Measurements from ENCODE around the gene FBXL16.

The FBXL16 gene

DNA sequence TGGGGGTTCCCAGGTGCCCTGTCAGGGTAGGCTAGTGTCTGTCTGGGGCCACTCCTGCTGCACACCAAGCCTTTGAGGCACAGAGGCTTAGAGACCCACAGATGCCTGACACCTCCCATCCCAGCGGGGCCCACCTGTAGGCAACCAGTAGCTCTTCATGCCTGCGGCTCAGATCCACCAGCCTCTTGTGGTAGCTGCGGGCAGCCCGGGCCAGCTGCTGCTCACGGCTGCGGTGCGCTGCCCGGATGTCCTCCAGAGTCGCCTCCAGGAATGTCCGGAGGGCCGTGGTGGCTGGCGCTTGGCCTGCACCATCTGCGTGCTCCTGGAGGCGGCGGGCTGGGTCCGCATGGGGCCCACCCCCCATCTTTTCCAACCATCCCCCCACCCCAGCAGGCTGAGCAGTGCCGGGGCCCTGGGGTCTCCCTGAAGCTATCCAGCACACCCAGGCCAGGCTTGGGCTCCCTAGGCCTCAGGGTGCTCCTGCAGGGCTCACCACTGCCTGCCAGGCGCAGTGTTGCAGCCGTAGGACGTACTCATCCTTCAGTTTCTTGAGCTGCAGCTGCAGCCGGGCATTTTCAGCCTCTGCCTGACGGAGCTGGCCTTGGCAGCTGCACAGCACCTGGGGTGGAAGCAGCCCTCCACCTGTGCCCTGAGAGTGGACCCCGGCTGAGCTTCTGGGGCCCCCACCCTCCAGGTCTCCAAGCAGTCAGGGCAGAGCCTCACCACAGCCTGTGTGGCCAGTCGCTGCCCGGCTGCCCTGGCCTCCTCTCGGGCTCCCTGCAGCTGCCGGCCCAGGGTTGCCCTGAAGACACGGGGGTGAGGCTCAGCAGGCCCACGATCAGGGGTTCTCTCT lies 18.8 kb upstream of the FBXL16 start:
- TF ChIP-seq CTCF (IDR thresholded peaks at IDR 0.05; ENCODE audit: low read depth, low read length) = no peak
- H3K4me3 ChIP-seq (ENCODE audit: low read depth, low read length) = no peak overlapping the region

DNA sequence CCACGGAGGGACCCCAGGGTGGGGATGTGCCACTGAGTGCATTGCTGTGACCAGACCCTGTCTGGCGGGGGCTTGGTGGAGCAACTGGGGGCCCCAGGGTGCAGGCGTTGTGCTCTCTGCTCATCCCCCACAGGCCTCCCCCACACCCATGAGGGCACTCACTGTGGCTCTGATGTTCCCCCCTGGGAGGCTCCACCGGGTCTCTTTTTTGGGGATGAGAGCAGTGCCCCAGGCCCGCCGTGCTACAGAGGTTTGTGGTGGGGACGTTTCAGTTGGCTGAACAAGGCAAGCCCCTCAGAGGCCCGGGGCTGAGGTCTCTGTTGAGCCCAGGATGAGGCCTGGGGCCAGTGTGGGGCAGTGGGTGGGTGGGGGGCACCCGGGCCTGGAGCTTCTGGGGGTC lies 18.1 kb upstream of the FBXL16 start:
- no peak overlapping the region for H3K4me3 ChIP-seq (ENCODE audit: low read depth, low read length)
- no peak for TF ChIP-seq CTCF (IDR thresholded peaks at IDR 0.05; ENCODE audit: low read depth, low read length)

DNA sequence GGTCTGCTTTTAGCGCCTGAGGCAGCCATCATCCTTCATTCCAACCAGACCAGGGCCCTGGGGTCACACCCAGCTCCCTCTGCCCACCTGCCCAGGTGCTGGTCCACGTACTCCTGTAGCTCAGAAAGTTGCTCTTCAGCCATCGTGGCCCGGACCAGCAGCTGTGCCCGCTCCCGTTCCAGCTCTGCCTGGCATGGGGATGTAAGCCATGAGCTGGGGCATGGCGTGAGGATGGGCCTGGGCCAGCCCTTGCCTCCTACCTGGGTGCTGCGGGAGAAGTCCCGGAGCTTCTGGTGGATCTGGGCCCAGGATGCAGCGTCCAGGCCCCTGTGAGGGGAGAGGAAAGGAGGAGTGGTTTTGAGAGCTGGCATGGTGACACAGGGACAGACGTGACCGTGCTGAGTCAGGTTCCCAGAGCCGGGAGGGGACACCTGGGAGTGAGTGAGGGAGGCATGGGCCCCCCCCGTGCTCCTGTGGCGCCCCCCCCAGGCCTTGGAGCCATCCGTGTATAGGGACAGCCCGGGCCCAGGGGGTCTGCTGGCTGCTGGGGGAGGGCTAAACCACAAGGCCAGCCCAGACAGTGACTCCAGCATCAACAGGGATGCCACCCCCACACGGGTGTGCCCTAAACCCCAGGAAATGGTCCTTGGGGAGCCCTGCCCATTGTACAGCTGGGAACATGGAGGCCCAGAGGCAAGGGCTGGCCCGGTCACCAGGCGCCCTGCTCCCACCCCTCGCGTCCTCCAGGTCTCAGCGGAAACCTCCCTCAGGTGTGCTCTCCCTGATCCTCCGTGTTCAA lies 17.4 kb upstream of the FBXL16 start:
- TF ChIP-seq CTCF (IDR thresholded peaks at IDR 0.05; ENCODE audit: low read depth, low read length) = no peak
- H3K4me3 ChIP-seq (ENCODE audit: low read depth, low read length) = no peak overlapping the region

DNA sequence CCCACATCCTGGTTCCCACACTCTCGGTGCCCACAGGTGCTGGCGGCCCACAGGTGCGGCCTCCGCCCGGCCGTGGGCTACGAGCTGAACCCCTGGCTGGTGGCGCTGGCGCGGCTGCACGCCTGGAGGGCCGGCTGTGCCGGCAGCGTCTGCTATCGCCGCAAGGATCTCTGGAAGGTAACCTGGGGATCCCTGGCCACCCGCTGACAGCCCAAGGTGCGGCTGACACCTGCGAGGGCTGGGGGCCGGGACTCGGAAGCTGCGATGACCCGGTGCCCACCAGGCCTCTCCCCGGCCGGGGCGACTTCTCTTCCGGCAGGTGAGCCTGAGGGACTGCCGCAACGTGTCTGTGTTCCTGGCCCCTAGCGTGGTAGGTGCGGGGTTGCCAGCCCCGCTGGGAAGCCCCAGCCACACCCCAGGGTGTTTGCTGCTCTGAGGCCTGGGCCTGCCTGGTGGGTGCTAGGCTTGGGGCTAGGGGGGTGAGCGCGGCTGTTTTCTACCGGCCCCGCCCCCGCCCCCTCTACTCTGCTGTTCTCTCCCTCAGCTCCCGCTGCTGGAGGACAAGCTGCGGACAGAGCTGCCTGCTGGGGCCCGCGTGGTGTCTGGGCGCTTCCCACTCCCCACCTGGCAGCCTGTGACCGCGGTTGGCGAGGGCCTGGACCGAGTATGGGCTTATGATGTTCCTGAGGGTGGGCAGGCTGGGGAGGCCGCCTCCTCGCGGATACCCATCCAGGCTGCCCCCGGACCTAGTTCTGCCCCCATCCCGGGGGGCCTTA lies 16.4 kb upstream of the FBXL16 start:
- peak overlapping the region; percentile 77 for H3K4me3 ChIP-seq (ENCODE audit: low read depth, low read length)
- no peak for TF ChIP-seq CTCF (IDR thresholded peaks at IDR 0.05; ENCODE audit: low read depth, low read length)

- peak within 1 kb of the TSS; percentile 77 for H3K4me3 ChIP-seq (ENCODE audit: low read depth, low read length)
- no peak for TF ChIP-seq CTCF (IDR thresholded peaks at IDR 0.05; ENCODE audit: low read depth, low read length)
Observed at GRCh38 chr16:720990-721764, 15.6 kb upstream of the FBXL16 start, which contains the start of gene ANTKMT. TSS of gene ANTKMT (plus strand) at chr16:721146. CDS start at chr16:721275, 129 bp downstream.

GRCh38 chr16:720447-720989 lies 14.9 kb upstream of the FBXL16 start:
- H3K4me3 ChIP-seq (ENCODE audit: low read depth, low read length) = peak overlapping the region; percentile 77
- TF ChIP-seq CTCF (IDR thresholded peaks at IDR 0.05; ENCODE audit: low read depth, low read length) = 0 out of 2 replicates have a peak, but pooled peaks have one; percentile 10
